Right atrium auricular region (tissue), 2 donors: Measurements from ENCODE around the gene ST6GALNAC2. TPM values are rescaled to one million over a fixed set of nuclear protein-coding genes. Genes with fewer than 3 reads are reported as not detected.
"Not testable (repeated sequence)": the region's sequence is repeated elsewhere in the genome, so short reads cannot be mapped to it uniquely, and the experiment has no call there.

Source experiments
- DNase-seq: peaks from one replicate; pipeline ENCODE4 v3.0.0-alpha.2; 2019; ENCODE audit warnings: low spot score
- H3K27ac ChIP-seq, 2 donors: fragments of 200-600 bp; sonication (generic); 1 replicate in 1 of 2; 2 replicates in 1 of 2; pipeline ENCODE4 v1.5.1; 2016 to 2019
- H3K27me3 ChIP-seq, 2 donors: fragments of 200-600 bp; sonication (generic); one replicate each; pipeline versions ENCODE4 v1.5.1 to v1.6.0; 2017 to 2019
- H3K36me3 ChIP-seq: fragments of 200-600 bp; sonication (generic); one replicate; pipeline ENCODE4 v1.5.1; 2016
- H3K4me1 ChIP-seq, 2 donors: fragments of 200-600 bp; sonication (generic); one replicate each; pipeline versions ENCODE4 v1.5.1 to v1.6.0; 2017 to 2019
- H3K4me3 ChIP-seq, 2 donors: fragments of 200-600 bp; sonication (generic); 1 replicate in 1 of 2; 2 replicates in 1 of 2; pipeline ENCODE4 v1.5.1; 2017 to 2019; ENCODE audit warnings: mild to moderate bottlenecking in 1 of 2, moderate library complexity in 1 of 2
- H3K9me3 ChIP-seq, 2 donors: fragments of 200-600 bp; sonication (generic); one replicate each; pipeline ENCODE4 v1.5.1; 2019
- CTCF ChIP-seq, 2 donors: fragments of 200-600 bp; sonication (generic); IDR thresholded peaks; one replicate each; pipeline ENCODE4 v1.5.1; 2019; ENCODE audit warnings: antibody characterized with exemption in 2 of 2
- total RNA-seq, 2 donors: library from RNA; depleted of rRNA; stranded (reverse); fragments of >200 nt; gene quantifications; one replicate each; pipeline ENCODE4 v1.1.0, GENCODE V29; 2016

The ST6GALNAC2 gene
- total RNA-seq, 2 donors from 2014 or later = 4.5 to 6.4 TPM

GRCh38 chr17:76523084-76524037 is 62.3 kb downstream of the ST6GALNAC2 start:
- Histone ChIP-seq H3K4me1 (peaks cover 0 to 40% of the 10 kb centered on the region in 2 donors), H3K4me3 (no peak overlapping the region), H3K27ac (no peak overlapping the region), H3K9me3 (no peaks in the 10 kb centered on the region), H3K36me3 (no peaks in the 10 kb centered on the region), H3K27me3 (no peaks in the 10 kb centered on the region)
- peak; percentile 98 to 100 for TF ChIP-seq CTCF (IDR thresholded peaks at IDR 0.05)
- no peak for DNase-seq

- not testable (repeated sequence) for H3K27ac ChIP-seq, H3K9me3 ChIP-seq, DNase-seq, H3K27me3 ChIP-seq, H3K4me3 ChIP-seq, H3K36me3 ChIP-seq
- peaks cover 0 to 24% of the 10 kb centered on the region in 2 donors for H3K4me1 ChIP-seq
These were observed 64.0 kb downstream of the ST6GALNAC2 start for GRCh38 chr17:76521683-76522082.

- H3K9me3 ChIP-seq = no peaks in the 10 kb centered on the region
- TF ChIP-seq CTCF (IDR thresholded peaks at IDR 0.05) = no peak
- DNase-seq = no peak
- H3K4me1 ChIP-seq = peaks cover 0 to 24% of the 10 kb centered on the region in 2 donors
- no peak overlapping the region for H3K27ac ChIP-seq
- no peaks in the 10 kb centered on the region for H3K36me3 ChIP-seq
- no peaks in the 10 kb centered on the region for H3K27me3 ChIP-seq
- no peak overlapping the region for H3K4me3 ChIP-seq
These were observed 64.4 kb downstream of the ST6GALNAC2 start for GRCh38 chr17:76521262-76521661.

GRCh38 chr17:76519048-76519966 is 66.4 kb downstream of the ST6GALNAC2 start:
- H3K4me1 ChIP-seq = peaks cover 0 to 24% of the 10 kb centered on the region in 2 donors
- DNase-seq = no peak
- H3K36me3 ChIP-seq = no peaks in the 10 kb centered on the region
- no peaks in the 10 kb centered on the region for H3K9me3 ChIP-seq
- no peak overlapping the region for H3K4me3 ChIP-seq
- H3K27me3 ChIP-seq = no peaks in the 10 kb centered on the region
- no peak overlapping the region for H3K27ac ChIP-seq
- TF ChIP-seq CTCF (IDR thresholded peaks at IDR 0.05) = no peak

GRCh38 chr17:76517638-76518038 is 68.0 kb downstream of the ST6GALNAC2 start:
- H3K27ac ChIP-seq = no peak overlapping the region
- no peak overlapping the region for H3K4me3 ChIP-seq
- H3K36me3 ChIP-seq = no peaks in the 10 kb centered on the region
- no peak for DNase-seq
- no peaks in the 10 kb centered on the region for H3K27me3 ChIP-seq
- peaks cover 0 to 13% of the 10 kb centered on the region in 2 donors for H3K4me1 ChIP-seq
- no peak for TF ChIP-seq CTCF (IDR thresholded peaks at IDR 0.05)
- H3K9me3 ChIP-seq = no peaks in the 10 kb centered on the region

Other genes starting within 250 kb of the ST6GALNAC2 start
- gene PRPSAP1, start 231.9 kb downstream of the ST6GALNAC2 start, total RNA-seq = 10 to 100 TPM; 33.7 to 34.0 TPM
- gene SPHK1, start 201.3 kb downstream of the ST6GALNAC2 start, total RNA-seq = 10 to 100 TPM in 1 of 2 donors, 1 to 10 TPM in 1; 6.4 to 16.8 TPM
- 10 to 100 TPM; 19.5 to 21.8 TPM for gene UBE2O, start 132.7 kb downstream of the ST6GALNAC2 start, total RNA-seq
- gene AANAT, start 118.3 kb downstream of the ST6GALNAC2 start, total RNA-seq = not detected
- gene RHBDF2, start 84.4 kb downstream of the ST6GALNAC2 start, total RNA-seq = 10 to 100 TPM; 13.6 to 14.8 TPM
- gene CYGB, start 48.2 kb downstream of the ST6GALNAC2 start, total RNA-seq = 10 to 100 TPM; 23.0 to 48.7 TPM
- 1 to 10 TPM; 2.1 to 3.5 TPM for gene PRCD, start 45.8 kb downstream of the ST6GALNAC2 start, total RNA-seq
- gene ST6GALNAC1, start 57.9 kb upstream of the ST6GALNAC2 start, total RNA-seq = 1 to 10 TPM; 2.4 to 7.1 TPM
- 100 to 1,000 TPM; 440 to 644 TPM for gene MXRA7, start 125.1 kb upstream of the ST6GALNAC2 start, total RNA-seq
- 10 to 100 TPM; 35.0 to 37.4 TPM for gene JMJD6, start 140.7 kb upstream of the ST6GALNAC2 start, total RNA-seq
- 10 to 100 TPM; 22.6 to 26.8 TPM for gene METTL23, start 141.0 kb upstream of the ST6GALNAC2 start, total RNA-seq
- gene SRSF2, start 151.5 kb upstream of the ST6GALNAC2 start, total RNA-seq = 100 to 1,000 TPM in 1 of 2 donors, 10 to 100 TPM in 1; 78.3 to 135 TPM
- gene MFSD11, start 152.3 kb upstream of the ST6GALNAC2 start, total RNA-seq = 10 to 100 TPM; 24.8 to 29.3 TPM